Stomach (tissue), 4 donors: ENCODE data around the gene MAPKAPK3.

ENCODE experiments used
- CTCF ChIP-seq, 7 experiments: fragments of 450-650 bp in 4 of 7; fragments of 200-600 bp in 3 of 7; sonication (generic) in 3 of 7; IDR thresholded peaks; one replicate each; pipeline ENCODE4 v1.5.1; 2016 to 2019; ENCODE audit warnings: antibody characterized with exemption in 7 of 7, control low read depth in 2 of 7, mild to moderate bottlenecking in 1 of 7
- POLR2A ChIP-seq, 4 donors: fragments of 450-650 bp; IDR thresholded peaks; one replicate each; pipeline ENCODE4 v1.6.1; 2016; ENCODE audit warnings: antibody characterized with exemption in 4 of 4, control low read depth in 2 of 4, mild to moderate bottlenecking in 1 of 4, moderate library complexity in 1 of 4

GRCh38 chr3:50604110-50604621 lies 12.8 kb upstream of the MAPKAPK3 start:
- TF ChIP-seq CTCF (IDR thresholded peaks at IDR 0.05) (no peak), POLR2A (IDR thresholded peaks at IDR 0.05) (no peak)
